ENCODE measurements around the gene CCNYL1.
"Not testable (repeated sequence)": the region's sequence is repeated elsewhere in the genome, so short reads cannot be mapped to it uniquely, and the experiment has no call there.

The CCNYL1 gene

DNA sequence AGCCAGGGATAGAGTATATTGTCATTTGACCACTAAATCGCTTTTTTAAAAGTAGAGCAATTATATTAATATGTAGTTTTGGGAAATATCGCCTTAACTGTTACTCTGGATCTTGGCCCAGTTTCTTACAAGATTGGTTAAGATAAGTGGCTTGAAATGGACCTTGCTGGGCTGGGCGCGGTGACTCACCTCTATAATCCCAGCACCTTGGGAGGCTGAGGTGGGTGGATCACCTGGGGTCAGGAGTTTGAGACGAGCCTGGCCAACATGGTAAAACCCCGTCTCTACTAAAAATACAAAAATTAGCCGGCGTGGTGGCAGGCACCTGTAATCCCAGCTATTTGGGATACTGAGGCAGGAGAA is 12.0 kb downstream of the CCNYL1 start:
- H3K36me3 ChIP-seq (ENCODE audit: insufficient read depth, low read length), result peaks cover 22% of the 10 kb centered on the region
- not testable (repeated sequence) for H3K4me3 ChIP-seq (ENCODE audit: low read length); H3K9me3 ChIP-seq (ENCODE audit: insufficient read depth, low read depth, low read length); H3K27ac ChIP-seq (ENCODE audit: low read depth, low read length); H3K4me1 ChIP-seq (ENCODE audit: insufficient read depth, low read length); H3K9ac ChIP-seq (ENCODE audit: low read depth, low read length); H3K27me3 ChIP-seq (ENCODE audit: insufficient read depth, low read length)
- WGBS, result 97% methylated on average over 8 of the region's 8 CpGs

GRCh38 chr2:207724113-207724512 is 12.7 kb downstream of the CCNYL1 start:
- no peak overlapping the region for H3K9ac ChIP-seq (ENCODE audit: low read depth, low read length)
- no peaks in the 10 kb centered on the region for H3K9me3 ChIP-seq (ENCODE audit: insufficient read depth, low read depth, low read length)
- H3K27me3 ChIP-seq (ENCODE audit: insufficient read depth, low read length), result no peaks in the 10 kb centered on the region
- no peak overlapping the region for H3K27ac ChIP-seq (ENCODE audit: low read depth, low read length)
- H3K4me3 ChIP-seq (ENCODE audit: low read length), result no peak overlapping the region
- H3K4me1 ChIP-seq (ENCODE audit: insufficient read depth, low read length), result peaks cover 5% of the 10 kb centered on the region; the same call in 1 of the 2 replicates
- H3K36me3 ChIP-seq (ENCODE audit: insufficient read depth, low read length), result peaks cover 24% of the 10 kb centered on the region
- 92% methylated on average over 2 of the region's 3 CpGs for WGBS

DNA sequence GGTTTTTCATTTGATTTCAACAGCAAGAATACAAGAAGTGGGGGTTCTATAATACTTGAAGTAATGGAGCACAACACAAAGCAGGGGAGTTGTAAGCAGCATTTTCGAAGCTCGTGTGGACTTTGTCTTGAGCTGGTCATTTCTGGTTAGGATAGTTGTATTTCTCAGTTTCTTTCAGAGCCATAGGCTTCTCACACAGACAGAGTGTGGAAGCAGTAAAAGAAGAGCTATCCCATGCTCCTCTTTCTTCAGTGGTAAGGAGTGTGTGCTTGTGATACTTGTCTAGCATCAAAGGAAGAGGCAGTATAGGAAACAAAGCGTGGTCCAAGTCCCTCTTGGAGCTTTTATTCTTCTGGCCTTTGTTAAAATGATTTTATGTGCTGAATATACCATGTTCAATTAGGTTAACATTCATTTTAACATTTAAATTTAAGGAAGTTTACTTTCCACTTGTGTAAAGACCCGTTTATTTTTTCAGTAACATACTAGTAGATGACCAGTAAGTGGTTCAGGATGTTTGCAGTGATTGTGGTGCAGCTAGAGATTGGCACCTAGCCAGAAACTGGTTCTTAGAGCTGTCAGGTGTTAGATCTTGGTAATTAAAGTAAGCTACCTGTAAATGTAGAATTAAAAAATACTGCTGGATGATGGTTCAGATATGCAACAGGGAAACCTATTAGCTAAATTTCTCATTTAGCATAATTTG is 14.6 kb downstream of the CCNYL1 start:
- no peak overlapping the region for H3K27ac ChIP-seq (ENCODE audit: low read depth, low read length)
- no peaks in the 10 kb centered on the region for H3K27me3 ChIP-seq (ENCODE audit: insufficient read depth, low read length)
- peaks cover 9% of the 10 kb centered on the region for H3K4me1 ChIP-seq (ENCODE audit: insufficient read depth, low read length)
- H3K9me3 ChIP-seq (ENCODE audit: insufficient read depth, low read depth, low read length), result no peaks in the 10 kb centered on the region
- H3K4me3 ChIP-seq (ENCODE audit: low read length), result no peak overlapping the region
- no peak overlapping the region for H3K9ac ChIP-seq (ENCODE audit: low read depth, low read length)
- over 99% methylated on average over 4 of the region's 4 CpGs for WGBS
- peaks cover 31% of the 10 kb centered on the region for H3K36me3 ChIP-seq (ENCODE audit: insufficient read depth, low read length)

- Histone ChIP-seq H3K9ac (ENCODE audit: low read depth, low read length) (no peak overlapping the region), H3K27ac (ENCODE audit: low read depth, low read length) (no peak overlapping the region)
- 98% methylated on average over 2 of the region's 2 CpGs for WGBS
These were observed 15.8 kb downstream of the CCNYL1 start for GRCh38 chr2:207727261-207727660.

DNA sequence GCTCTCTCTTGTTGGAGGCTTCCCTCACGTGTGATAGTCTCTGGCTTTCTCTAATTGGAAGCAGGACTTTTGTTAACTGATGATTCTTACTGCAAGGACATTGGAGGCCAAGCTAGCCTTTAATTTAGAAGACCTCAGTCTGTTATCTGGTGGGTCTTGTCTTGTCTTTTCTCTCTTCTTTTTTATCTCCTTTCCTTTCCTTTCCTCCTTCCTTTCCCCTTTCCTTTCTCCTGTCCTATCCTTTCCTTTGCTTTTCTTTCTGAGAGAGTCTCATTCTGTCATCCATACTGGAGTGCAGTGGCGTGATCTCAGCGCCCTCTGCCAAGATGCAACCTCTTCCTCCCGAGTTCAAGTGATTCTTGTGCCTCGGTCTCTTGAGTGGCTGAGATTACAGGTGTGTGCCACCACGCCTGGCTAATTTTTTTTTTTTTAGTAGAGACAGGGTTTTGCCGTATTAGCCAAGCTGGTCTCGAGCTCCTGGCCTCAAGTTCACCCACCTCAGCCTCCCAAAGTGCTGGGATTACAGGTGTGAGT is 18.1 kb downstream of the CCNYL1 start:
- no peaks in the 10 kb centered on the region for H3K27me3 ChIP-seq (ENCODE audit: insufficient read depth, low read length)
- no peak overlapping the region for H3K4me3 ChIP-seq (ENCODE audit: low read length)
- 86% methylated on average over 8 of the region's 8 CpGs for WGBS
- H3K4me1 ChIP-seq (ENCODE audit: insufficient read depth, low read length), result peaks cover 4% of the 10 kb centered on the region
- peaks cover 52% of the 10 kb centered on the region for H3K36me3 ChIP-seq (ENCODE audit: insufficient read depth, low read length)
- H3K9ac ChIP-seq (ENCODE audit: low read depth, low read length), result no peak overlapping the region
- H3K27ac ChIP-seq (ENCODE audit: low read depth, low read length), result no peak overlapping the region
- no peaks in the 10 kb centered on the region for H3K9me3 ChIP-seq (ENCODE audit: insufficient read depth, low read depth, low read length)

More at GRCh38 chr2:207727261-207727660, 15.8 kb downstream of the CCNYL1 start:
- no peaks in the 10 kb centered on the region for H3K9me3 ChIP-seq (ENCODE audit: insufficient read depth, low read depth, low read length)
- no peak overlapping the region for H3K4me3 ChIP-seq (ENCODE audit: low read length)
- peaks cover 36% of the 10 kb centered on the region for H3K36me3 ChIP-seq (ENCODE audit: insufficient read depth, low read length)
- no peaks in the 10 kb centered on the region for H3K27me3 ChIP-seq (ENCODE audit: insufficient read depth, low read length)
- peaks cover 9% of the 10 kb centered on the region for H3K4me1 ChIP-seq (ENCODE audit: insufficient read depth, low read length)

DNA sequence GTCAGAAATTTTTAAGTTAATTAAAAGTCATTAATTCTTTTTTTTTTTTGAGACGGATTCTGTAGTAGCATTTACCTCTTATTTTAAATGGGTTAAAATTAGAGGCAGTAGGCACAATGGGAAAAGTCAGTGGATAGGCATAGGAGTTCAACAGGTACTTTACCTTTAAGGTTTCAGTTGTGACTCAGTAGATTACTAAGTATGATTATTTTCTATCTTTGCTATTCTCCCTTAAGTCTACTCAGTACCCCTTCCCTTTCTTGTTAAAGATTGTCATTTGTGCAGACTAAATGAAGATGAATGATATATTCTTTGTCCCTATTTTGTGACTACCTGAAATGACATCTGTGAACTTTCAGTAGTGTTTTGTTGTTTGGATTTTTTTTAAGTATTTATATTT is 19.7 kb downstream of the CCNYL1 start:
- Histone ChIP-seq H3K4me3 (ENCODE audit: low read length) (no peak overlapping the region), H3K9ac (ENCODE audit: low read depth, low read length) (no peak overlapping the region), H3K36me3 (ENCODE audit: insufficient read depth, low read length) (peaks cover 58% of the 10 kb centered on the region), H3K4me1 (ENCODE audit: insufficient read depth, low read length) (peaks cover 4% of the 10 kb centered on the region; the same call in 1 of the 2 replicates), H3K27ac (ENCODE audit: low read depth, low read length) (no peak overlapping the region), H3K27me3 (ENCODE audit: insufficient read depth, low read length) (no peaks in the 10 kb centered on the region), H3K9me3 (ENCODE audit: insufficient read depth, low read depth, low read length) (no peaks in the 10 kb centered on the region)
- no CpG with 5 or more reads among the region's 1 CpG for WGBS

DNA sequence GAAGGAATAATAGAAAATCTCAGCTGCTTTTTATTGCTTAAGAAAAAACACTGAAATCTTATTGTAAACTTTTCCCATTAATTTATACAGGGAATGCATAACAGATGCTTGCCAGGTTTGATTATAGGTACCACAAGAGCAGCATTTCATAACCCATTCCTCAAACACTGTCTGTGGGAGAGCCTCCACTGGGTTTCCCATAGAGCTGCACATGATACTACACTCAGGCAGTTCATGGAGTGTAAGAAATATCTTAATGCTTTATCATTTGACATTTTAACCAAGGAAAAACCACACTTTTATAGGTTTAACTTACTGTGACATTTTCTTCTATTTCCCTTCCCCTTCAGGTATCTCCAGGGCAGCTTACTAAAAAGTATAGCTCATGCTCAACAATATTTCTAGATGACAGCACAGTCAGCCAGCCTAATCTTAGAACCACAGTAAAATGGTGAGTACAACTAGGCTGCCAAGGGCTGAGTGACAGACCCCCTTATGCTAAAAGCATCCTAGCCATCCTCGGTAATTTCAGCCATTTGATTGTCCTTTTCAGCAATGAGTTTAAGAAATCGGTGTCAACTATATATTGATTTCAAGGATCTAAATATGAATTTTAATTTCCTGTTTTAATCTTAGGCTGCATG is 22.3 kb downstream of the CCNYL1 start:
- WGBS, result 100% methylated on average over 2 of the region's 2 CpGs
- peaks cover 4% of the 10 kb centered on the region; the same call in 1 of the 2 replicates for H3K4me1 ChIP-seq (ENCODE audit: insufficient read depth, low read length)
- H3K27ac ChIP-seq (ENCODE audit: low read depth, low read length), result no peak overlapping the region
- no peaks in the 10 kb centered on the region for H3K9me3 ChIP-seq (ENCODE audit: insufficient read depth, low read depth, low read length)
- peaks cover 51% of the 10 kb centered on the region for H3K36me3 ChIP-seq (ENCODE audit: insufficient read depth, low read length)
- H3K4me3 ChIP-seq (ENCODE audit: low read length), result no peak overlapping the region
- H3K27me3 ChIP-seq (ENCODE audit: insufficient read depth, low read length), result no peaks in the 10 kb centered on the region
- H3K9ac ChIP-seq (ENCODE audit: low read depth, low read length), result no peak overlapping the region

GRCh38 chr2:207734264-207734635 is 22.8 kb downstream of the CCNYL1 start:
- no peak overlapping the region for H3K4me3 ChIP-seq (ENCODE audit: low read length)
- H3K9ac ChIP-seq (ENCODE audit: low read depth, low read length), result no peak overlapping the region
- H3K27ac ChIP-seq (ENCODE audit: low read depth, low read length), result no peak overlapping the region
- 88% methylated on average over 3 of the region's 3 CpGs for WGBS
- peaks cover 4% of the 10 kb centered on the region; the same call in 1 of the 2 replicates for H3K4me1 ChIP-seq (ENCODE audit: insufficient read depth, low read length)
- no peaks in the 10 kb centered on the region for H3K9me3 ChIP-seq (ENCODE audit: insufficient read depth, low read depth, low read length)
- no peaks in the 10 kb centered on the region for H3K27me3 ChIP-seq (ENCODE audit: insufficient read depth, low read length)
- H3K36me3 ChIP-seq (ENCODE audit: insufficient read depth, low read length), result peaks cover 51% of the 10 kb centered on the region

- H3K9ac ChIP-seq (ENCODE audit: low read depth, low read length), result no peak overlapping the region
- no peaks in the 10 kb centered on the region for H3K4me1 ChIP-seq (ENCODE audit: insufficient read depth, low read length)
- no peak overlapping the region for H3K27ac ChIP-seq (ENCODE audit: low read depth, low read length)
- H3K4me3 ChIP-seq (ENCODE audit: low read length), result no peak overlapping the region
- H3K36me3 ChIP-seq (ENCODE audit: insufficient read depth, low read length), result peaks cover 51% of the 10 kb centered on the region
- no peaks in the 10 kb centered on the region for H3K27me3 ChIP-seq (ENCODE audit: insufficient read depth, low read length)
- H3K9me3 ChIP-seq (ENCODE audit: insufficient read depth, low read depth, low read length), result no peaks in the 10 kb centered on the region
- WGBS, result 98% methylated on average over 4 of the region's 4 CpGs
These were observed 23.4 kb downstream of the CCNYL1 start for GRCh38 chr2:207734636-207735512.

- H3K36me3 ChIP-seq (ENCODE audit: insufficient read depth, low read length), result peaks cover 52% of the 10 kb centered on the region
- not testable (repeated sequence) for H3K9ac ChIP-seq (ENCODE audit: low read depth, low read length); H3K9me3 ChIP-seq (ENCODE audit: insufficient read depth, low read depth, low read length); H3K4me3 ChIP-seq (ENCODE audit: low read length); H3K27me3 ChIP-seq (ENCODE audit: insufficient read depth, low read length); H3K27ac ChIP-seq (ENCODE audit: low read depth, low read length); H3K4me1 ChIP-seq (ENCODE audit: insufficient read depth, low read length)
- 94% methylated on average over 9 of the region's 9 CpGs for WGBS
These were observed 24.0 kb downstream of the CCNYL1 start for GRCh38 chr2:207735513-207735859.

- Histone ChIP-seq H3K36me3 (ENCODE audit: insufficient read depth, low read length) (peaks cover 36% of the 10 kb centered on the region), H3K4me3 (ENCODE audit: low read length) (no peak overlapping the region), H3K27ac (ENCODE audit: low read depth, low read length) (no peak overlapping the region), H3K4me1 (ENCODE audit: insufficient read depth, low read length) (no peaks in the 10 kb centered on the region; the same call in 1 of the 2 replicates), H3K9me3 (ENCODE audit: insufficient read depth, low read depth, low read length) (no peaks in the 10 kb centered on the region), H3K9ac (ENCODE audit: low read depth, low read length) (no peak overlapping the region), H3K27me3 (ENCODE audit: insufficient read depth, low read length) (no peaks in the 10 kb centered on the region)
These were observed 32.1 kb downstream of the CCNYL1 start for GRCh38 chr2:207743514-207743913.

Data from HUES64 (cell line).